Body of pancreas (tissue), 4 donors: ENCODE results near the gene COMT.

Experiments
- CTCF ChIP-seq, 7 experiments: fragments of 450-650 bp in 4 of 7; fragments of 200-600 bp in 3 of 7; sonication (generic) in 3 of 7; IDR thresholded peaks; one replicate each; pipeline ENCODE4 v1.5.1; 2016 to 2019; ENCODE audit warnings: antibody characterized with exemption in 7 of 7
- POLR2A ChIP-seq, 3 donors: fragments of 450-650 bp; IDR thresholded peaks; one replicate each; pipeline ENCODE4 v1.6.1; 2016; ENCODE audit warnings: antibody characterized with exemption in 3 of 3, mild to moderate bottlenecking in 2 of 3

- TF ChIP-seq CTCF (IDR thresholded peaks at IDR 0.05) = no peak
- no peak for TF ChIP-seq POLR2A (IDR thresholded peaks at IDR 0.05)
Measured at GRCh38 chr22:19961868-19962245, 20.3 kb downstream of the COMT start.
